Caco-2 (cell line): Measurements from ENCODE around the gene SRD5A1. TPM values are rescaled to one million over a fixed set of nuclear protein-coding genes. Genes with fewer than 3 reads are reported as not detected.

Source experiments
- BruUV-seq: library from RNA; stranded (reverse); fragments of 400-500 nt; replicated peaks from 2 replicates; lab custom pipeline; 2021; lab: Mats Ljungman, UMichigan
- CTCF ChIA-PET: fragments of 300-600 bp; sonication (Branson Sonifier 250); formaldehyde crosslinking; loops from one replicate; lab custom pipeline; 2022; ENCODE audit warnings: antibody characterized with exemption; lab: Charles Lee
- POLR2A ChIA-PET: fragments of 300-600 bp; sonication (Branson Sonifier 250); formaldehyde crosslinking; loops from one replicate; lab custom pipeline; 2022; ENCODE audit warnings: antibody characterized with exemption; lab: Charles Lee
- DNase-seq, 2 experiments: peaks; one replicate each; pipeline versions ENCODE4 v3.0.0 to v3.0.0-alpha.2; 2020 to 2022
- H3K27me3 ChIP-seq: replicated peaks from 2 replicates; pipeline ENCODE4 v1.6.0; 2011; ENCODE audit warnings: low read length; ENCODE audit not compliant: control insufficient read depth, insufficient read depth
- H3K36me3 ChIP-seq: 2 replicates; pipeline ENCODE4 v1.5.1; 2011; ENCODE audit warnings: low read length; ENCODE audit not compliant: control insufficient read depth, insufficient read depth
- H3K4me1 ChIP-seq: fragments of 250-450 bp; sonication (Bioruptor Pico); 2 replicates; pipeline ENCODE4 v1.5.1; 2020; ENCODE audit warnings: mild to moderate bottlenecking
- H3K4me3 ChIP-seq: 2 replicates; pipeline ENCODE4 v1.5.1; 2011; ENCODE audit warnings: low read depth, mild to moderate bottlenecking, control low read depth, low read length
- H3K9me3 ChIP-seq: fragments of 250-450 bp; sonication (Bioruptor Pico); 2 replicates; pipeline ENCODE4 v1.5.1; 2020; ENCODE audit warnings: mild to moderate bottlenecking, moderate library complexity
- H3K27ac Mint-ChIP-seq: one replicate; pipeline ENCODE4 v1.8.0; 2022; ENCODE audit warnings: mixed read lengths; ENCODE audit not compliant: unreplicated experiment
- H3K27me3 Mint-ChIP-seq: one replicate; pipeline ENCODE4 v1.8.0; 2022; ENCODE audit warnings: mixed read lengths; ENCODE audit not compliant: insufficient read depth, unreplicated experiment
- H3K36me3 Mint-ChIP-seq: one replicate; pipeline ENCODE4 v1.8.0; 2022; ENCODE audit warnings: mild to moderate bottlenecking, mixed read lengths; ENCODE audit not compliant: insufficient read depth, unreplicated experiment
- H3K4me1 Mint-ChIP-seq: one replicate; pipeline ENCODE4 v1.8.0; 2022; ENCODE audit warnings: low read depth, mixed read lengths; ENCODE audit not compliant: unreplicated experiment
- H3K4me3 Mint-ChIP-seq: one replicate; pipeline ENCODE4 v1.8.0; 2022; ENCODE audit warnings: mild to moderate bottlenecking, moderate library complexity, mixed read lengths; ENCODE audit not compliant: unreplicated experiment
- H3K9me3 Mint-ChIP-seq: one replicate; pipeline ENCODE4 v1.8.0; 2022; ENCODE audit warnings: mixed read lengths; ENCODE audit not compliant: unreplicated experiment
- intact Hi-C: fragments of 100-400 bp; cut with micrococcal nuclease; formaldehyde crosslinking; loops from one replicate; pipeline ENCODE4 v1.10.0; 2022; ENCODE audit not compliant: unreplicated experiment
- total RNA-seq: library from RNA; stranded (reverse); gene quantifications from 2 replicates; pipeline ENCODE4 v1.2.3, GENCODE V29; 2022
- TF ChIP-seq, protein P1 (sequence below), 2 experiments: fragments of 200-600 bp in 1 of 2; IDR thresholded peaks; 1 replicate in 1 of 2; 2 replicates in 1 of 2; pipeline versions ENCODE4 v1.5.1 to v1.8.0; 2011 to 2022; ENCODE audit warnings: antibody characterized with exemption in 1 of 2, control low read depth in 1 of 2, inconsistent platforms in 1 of 2, low read depth in 1 of 2, low read length in 1 of 2, mild to moderate bottlenecking in 1 of 2, moderate library complexity in 1 of 2; ENCODE audit not compliant: insufficient read depth in 1 of 2, severe bottlenecking in 1 of 2, unreplicated experiment in 1 of 2

The SRD5A1 gene
- total RNA-seq, 1 experiment from 2014 or later: 19.4 TPM

DNA sequence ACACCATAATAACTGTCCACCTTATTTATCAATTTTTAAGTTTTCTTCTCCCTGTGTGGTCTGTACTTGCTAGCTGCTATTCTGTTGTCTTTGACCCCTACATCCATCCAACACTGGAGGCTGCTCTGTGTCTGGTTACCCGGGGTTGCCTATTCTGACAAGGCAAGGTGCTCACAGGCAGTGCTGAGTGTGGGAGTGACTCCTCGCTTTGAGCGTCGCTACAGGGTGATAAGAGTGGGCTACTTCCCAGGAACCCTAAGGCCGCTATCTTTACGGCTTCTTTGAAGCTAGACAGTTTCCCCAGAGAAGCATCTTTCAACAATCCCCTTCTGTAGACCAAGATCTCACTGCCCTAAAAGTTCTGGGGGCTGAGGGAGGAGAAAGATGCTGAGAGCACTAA is 35.7 kb upstream of the SRD5A1 start:
- no TSS peak for BruUV-seq
- Mint-ChIP-seq H3K4me3 (no peak overlapping the region), H3K4me1 (no peaks in the 10 kb centered on the region), H3K27ac (no peak overlapping the region), H3K36me3 (peaks cover 67% of the 10 kb centered on the region), H3K9me3 (no peaks in the 10 kb centered on the region), H3K27me3 (no peaks in the 10 kb centered on the region)
- TF ChIP-seq, protein P1, sequence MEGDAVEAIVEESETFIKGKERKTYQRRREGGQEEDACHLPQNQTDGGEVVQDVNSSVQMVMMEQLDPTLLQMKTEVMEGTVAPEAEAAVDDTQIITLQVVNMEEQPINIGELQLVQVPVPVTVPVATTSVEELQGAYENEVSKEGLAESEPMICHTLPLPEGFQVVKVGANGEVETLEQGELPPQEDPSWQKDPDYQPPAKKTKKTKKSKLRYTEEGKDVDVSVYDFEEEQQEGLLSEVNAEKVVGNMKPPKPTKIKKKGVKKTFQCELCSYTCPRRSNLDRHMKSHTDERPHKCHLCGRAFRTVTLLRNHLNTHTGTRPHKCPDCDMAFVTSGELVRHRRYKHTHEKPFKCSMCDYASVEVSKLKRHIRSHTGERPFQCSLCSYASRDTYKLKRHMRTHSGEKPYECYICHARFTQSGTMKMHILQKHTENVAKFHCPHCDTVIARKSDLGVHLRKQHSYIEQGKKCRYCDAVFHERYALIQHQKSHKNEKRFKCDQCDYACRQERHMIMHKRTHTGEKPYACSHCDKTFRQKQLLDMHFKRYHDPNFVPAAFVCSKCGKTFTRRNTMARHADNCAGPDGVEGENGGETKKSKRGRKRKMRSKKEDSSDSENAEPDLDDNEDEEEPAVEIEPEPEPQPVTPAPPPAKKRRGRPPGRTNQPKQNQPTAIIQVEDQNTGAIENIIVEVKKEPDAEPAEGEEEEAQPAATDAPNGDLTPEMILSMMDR (IDR thresholded peaks at IDR 0.05; ENCODE audit: insufficient read depth in 1 of 2, low read depth in 1 of 2, low read length in 1 of 2, severe bottlenecking in 1 of 2, unreplicated experiment in 1 of 2): no peak
- Histone ChIP-seq H3K36me3 (no peaks in the 10 kb centered on the region), H3K27me3 (no peaks in the 10 kb centered on the region), H3K4me1 (no peaks in the 10 kb centered on the region), H3K4me3 (no peak overlapping the region), H3K9me3 (no peaks in the 10 kb centered on the region)
- intact Hi-C loops: no loop called here
- ChIA-PET CTCF (no interaction called here), POLR2A (no interaction called here)
- no peak for DNase-seq

- Histone ChIP-seq H3K4me1 (no peaks in the 10 kb centered on the region), H3K9me3 (no peaks in the 10 kb centered on the region), H3K27me3 (no peaks in the 10 kb centered on the region), H3K36me3 (no peaks in the 10 kb centered on the region), H3K4me3 (no peak overlapping the region)
- DNase-seq: no peak
- H3K27ac Mint-ChIP-seq: no peak overlapping the region
- intact Hi-C loops: no loop called here
- no peaks in the 10 kb centered on the region for H3K27me3 Mint-ChIP-seq
- H3K4me1 Mint-ChIP-seq: no peaks in the 10 kb centered on the region
- ChIA-PET CTCF (no interaction called here), POLR2A (no interaction called here)
- no peak overlapping the region for H3K4me3 Mint-ChIP-seq
- BruUV-seq: no TSS peak
- no peaks in the 10 kb centered on the region for H3K9me3 Mint-ChIP-seq
- TF ChIP-seq, protein P1 (IDR thresholded peaks at IDR 0.05; ENCODE audit: insufficient read depth in 1 of 2, low read depth in 1 of 2, low read length in 1 of 2, severe bottlenecking in 1 of 2, unreplicated experiment in 1 of 2): no peak
- peaks cover 76% of the 10 kb centered on the region for H3K36me3 Mint-ChIP-seq
These were observed 34.8 kb upstream of the SRD5A1 start for GRCh38 chr5:6598351-6598900.

- no peak overlapping the region for H3K27ac Mint-ChIP-seq
- ChIA-PET CTCF (no interaction called here), POLR2A (no interaction called here)
- Histone ChIP-seq H3K4me3 (no peak overlapping the region), H3K36me3 (no peaks in the 10 kb centered on the region; the same call in 1 of the 2 replicates), H3K4me1 (no peaks in the 10 kb centered on the region), H3K9me3 (no peaks in the 10 kb centered on the region), H3K27me3 (no peaks in the 10 kb centered on the region)
- no peaks in the 10 kb centered on the region for H3K27me3 Mint-ChIP-seq
- DNase-seq: no peak
- intact Hi-C loops: no loop called here
- H3K4me3 Mint-ChIP-seq: no peak overlapping the region
- no peaks in the 10 kb centered on the region for H3K9me3 Mint-ChIP-seq
- TF ChIP-seq, protein P1 (IDR thresholded peaks at IDR 0.05; ENCODE audit: insufficient read depth in 1 of 2, low read depth in 1 of 2, low read length in 1 of 2, severe bottlenecking in 1 of 2, unreplicated experiment in 1 of 2): no peak
- no peaks in the 10 kb centered on the region for H3K4me1 Mint-ChIP-seq
- peaks cover 85% of the 10 kb centered on the region for H3K36me3 Mint-ChIP-seq
- BruUV-seq: no TSS peak
These were observed 33.5 kb upstream of the SRD5A1 start for GRCh38 chr5:6599739-6600138.
